ENCODE data around the gene EXOC6.
"Not testable (repeated sequence)": the region's sequence is repeated elsewhere in the genome, so short reads cannot be mapped to it uniquely, and the experiment has no call there.

EXOC6 gene

DNA sequence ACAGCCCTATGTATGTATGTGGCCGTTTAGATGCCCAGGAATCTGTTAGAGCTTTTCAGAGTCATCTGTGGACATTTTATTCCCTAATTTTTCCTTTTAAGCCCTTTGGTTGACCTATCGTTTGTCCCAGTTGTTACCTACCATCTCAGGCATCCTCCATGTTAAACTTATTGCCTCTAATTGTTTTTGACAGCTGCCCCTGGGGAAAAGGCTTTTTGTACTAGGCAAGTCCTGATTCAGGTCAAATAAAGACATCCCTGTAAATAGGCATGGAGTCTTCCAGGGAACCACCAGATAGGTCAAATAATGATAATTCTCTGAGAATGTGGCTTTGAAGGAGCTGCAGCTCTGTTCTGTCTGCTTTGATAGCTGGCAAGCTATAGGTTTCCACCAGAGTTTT lies 124.6 kb downstream of the EXOC6 start:
- no peak for DNase-seq (ENCODE audit: low read depth)
- H3K4me3 ChIP-seq (ENCODE audit: low read length): no peak overlapping the region
- TF ChIP-seq, protein P1, sequence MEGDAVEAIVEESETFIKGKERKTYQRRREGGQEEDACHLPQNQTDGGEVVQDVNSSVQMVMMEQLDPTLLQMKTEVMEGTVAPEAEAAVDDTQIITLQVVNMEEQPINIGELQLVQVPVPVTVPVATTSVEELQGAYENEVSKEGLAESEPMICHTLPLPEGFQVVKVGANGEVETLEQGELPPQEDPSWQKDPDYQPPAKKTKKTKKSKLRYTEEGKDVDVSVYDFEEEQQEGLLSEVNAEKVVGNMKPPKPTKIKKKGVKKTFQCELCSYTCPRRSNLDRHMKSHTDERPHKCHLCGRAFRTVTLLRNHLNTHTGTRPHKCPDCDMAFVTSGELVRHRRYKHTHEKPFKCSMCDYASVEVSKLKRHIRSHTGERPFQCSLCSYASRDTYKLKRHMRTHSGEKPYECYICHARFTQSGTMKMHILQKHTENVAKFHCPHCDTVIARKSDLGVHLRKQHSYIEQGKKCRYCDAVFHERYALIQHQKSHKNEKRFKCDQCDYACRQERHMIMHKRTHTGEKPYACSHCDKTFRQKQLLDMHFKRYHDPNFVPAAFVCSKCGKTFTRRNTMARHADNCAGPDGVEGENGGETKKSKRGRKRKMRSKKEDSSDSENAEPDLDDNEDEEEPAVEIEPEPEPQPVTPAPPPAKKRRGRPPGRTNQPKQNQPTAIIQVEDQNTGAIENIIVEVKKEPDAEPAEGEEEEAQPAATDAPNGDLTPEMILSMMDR (conservative IDR thresholded peaks at IDR 0.05; ENCODE audit: low read length): no peak

DNA sequence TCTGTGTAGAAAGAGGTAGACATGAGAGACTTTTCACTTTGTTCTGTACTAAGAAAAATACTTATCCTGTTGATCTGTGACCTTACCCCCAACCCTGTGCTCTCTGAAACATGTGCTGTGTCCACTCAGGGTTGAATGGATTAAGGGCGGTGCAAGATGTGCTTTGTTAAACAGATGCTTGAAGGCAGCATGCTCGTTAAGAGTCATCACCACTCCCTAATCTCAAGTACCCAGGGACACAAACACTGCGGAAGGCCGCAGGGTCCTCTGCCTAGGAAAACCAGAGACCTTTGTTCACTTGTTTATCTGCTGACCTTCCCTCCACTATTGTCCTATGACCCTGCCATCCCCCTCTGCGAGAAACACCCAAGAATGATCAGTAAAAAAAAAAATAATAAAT lies 128.0 kb downstream of the EXOC6 start:
- H3K4me3 ChIP-seq (ENCODE audit: low read length); DNase-seq (ENCODE audit: low read depth): not testable (repeated sequence)

DNA sequence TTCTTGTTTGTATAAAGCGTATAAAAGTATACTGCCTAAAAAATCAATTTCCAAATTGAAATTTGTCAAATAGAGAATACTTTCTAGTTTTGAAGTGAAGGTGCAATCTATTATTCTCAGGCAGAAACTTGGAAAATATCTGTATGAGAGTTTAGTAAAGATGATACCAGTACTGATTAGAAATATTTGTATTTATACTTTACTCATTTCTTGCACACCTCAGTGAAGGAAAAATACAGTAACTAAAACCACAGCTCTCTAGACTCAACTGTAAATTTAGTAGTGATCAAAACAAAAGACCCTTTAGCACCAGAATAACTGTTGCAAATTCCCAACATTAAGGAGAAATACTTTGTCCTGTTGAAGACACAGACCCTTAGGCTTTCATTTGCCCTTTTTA lies 140.9 kb downstream of the EXOC6 start:
- no peak overlapping the region for H3K4me3 ChIP-seq (ENCODE audit: low read length)
- TF ChIP-seq, protein P1 (conservative IDR thresholded peaks at IDR 0.05; ENCODE audit: low read length): no peak
- DNase-seq (ENCODE audit: low read depth): no peak

GRCh38 chr10:92990615-92991014 lies 142.3 kb downstream of the EXOC6 start:
- no peak overlapping the region for H3K4me3 ChIP-seq (ENCODE audit: low read length)
- TF ChIP-seq, protein P1 (conservative IDR thresholded peaks at IDR 0.05; ENCODE audit: low read length): no peak
- DNase-seq (ENCODE audit: low read depth): no peak

DNA sequence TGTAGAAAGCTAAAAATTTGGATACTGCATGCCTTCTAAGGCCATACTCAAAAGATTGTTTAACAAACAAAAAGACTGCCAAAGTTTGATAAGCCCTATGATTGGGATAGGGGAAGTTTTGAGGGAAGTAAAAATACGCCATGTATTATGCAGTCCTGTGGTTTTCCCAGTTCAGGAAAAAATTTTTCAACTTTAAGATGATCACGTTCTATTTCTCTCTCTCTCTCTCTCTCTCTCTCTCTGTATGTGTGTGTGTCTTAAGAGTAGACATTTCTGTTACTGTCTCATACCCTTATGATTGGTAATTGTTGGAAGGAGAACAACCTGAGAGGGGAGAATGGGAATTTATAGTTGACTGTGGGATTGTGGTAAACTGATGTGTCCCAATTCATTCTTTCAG lies 143.2 kb downstream of the EXOC6 start:
- DNase-seq (ENCODE audit: low read depth): no peak
- TF ChIP-seq, protein P1 (conservative IDR thresholded peaks at IDR 0.05; ENCODE audit: low read length): no peak
- no peak overlapping the region for H3K4me3 ChIP-seq (ENCODE audit: low read length)

GRCh38 chr10:92993699-92994272 lies 145.5 kb downstream of the EXOC6 start:
- H3K4me3 ChIP-seq (ENCODE audit: low read length): no peak overlapping the region
- TF ChIP-seq, protein P1 (conservative IDR thresholded peaks at IDR 0.05; ENCODE audit: low read length): no peak
- DNase-seq (ENCODE audit: low read depth): no peak

- no peak overlapping the region for H3K4me3 ChIP-seq (ENCODE audit: low read length)
- TF ChIP-seq, protein P1 (conservative IDR thresholded peaks at IDR 0.05; ENCODE audit: low read length): no peak
- DNase-seq (ENCODE audit: low read depth): no peak
These were observed 147.2 kb downstream of the EXOC6 start for GRCh38 chr10:92995509-92995908.

DNA sequence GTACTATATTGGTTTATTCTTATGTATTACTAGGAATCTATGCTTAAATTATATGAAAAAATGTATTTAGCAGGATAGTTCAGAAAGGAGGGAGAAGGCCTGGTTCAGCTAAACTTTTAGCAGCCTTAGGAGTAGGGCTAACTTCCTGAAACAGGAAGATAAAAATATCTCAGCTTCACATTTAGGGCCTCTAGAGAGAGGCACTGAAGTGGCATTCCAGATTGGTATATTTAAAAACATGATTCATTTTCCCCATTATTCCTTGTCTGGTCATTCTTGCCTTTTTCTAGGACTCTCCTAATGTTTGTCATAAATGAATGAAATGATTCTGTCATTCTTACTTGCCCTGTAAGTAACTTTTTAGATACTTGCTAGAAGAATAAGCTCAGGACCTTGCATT lies 149.3 kb downstream of the EXOC6 start:
- TF ChIP-seq, protein P1 (conservative IDR thresholded peaks at IDR 0.05; ENCODE audit: low read length): no peak
- no peak overlapping the region for H3K4me3 ChIP-seq (ENCODE audit: low read length)
- DNase-seq (ENCODE audit: low read depth): no peak
